Measurements from ENCODE around the gene RTN4RL2.

The RTN4RL2 gene

GRCh38 chr11:57460022-57460757 is at the start of gene RTN4RL2:
Gene RTN4RL2 (plus strand): TSS chr11:57460528. CDS start chr11:57460866, 338 bp downstream.
- DNase-seq (ENCODE audit: low read depth in 1 of 2, low spot score in 1 of 2), result no peak

GRCh38 chr11:57413681-57414080 is 46.6 kb upstream of the RTN4RL2 start:
- no peak for DNase-seq (ENCODE audit: low read depth in 1 of 2, low spot score in 1 of 2)

GRCh38 chr11:57414612-57415212 is 45.6 kb upstream of the RTN4RL2 start:
- no peak for DNase-seq (ENCODE audit: low read depth in 1 of 2, low spot score in 1 of 2)

GRCh38 chr11:57416436-57416835 is 43.9 kb upstream of the RTN4RL2 start:
- no peak for DNase-seq (ENCODE audit: low read depth in 1 of 2, low spot score in 1 of 2)

GRCh38 chr11:57417056-57417455 is 43.3 kb upstream of the RTN4RL2 start:
- DNase-seq (ENCODE audit: low read depth in 1 of 2, low spot score in 1 of 2), result no peak

- no peak for DNase-seq (ENCODE audit: low read depth in 1 of 2, low spot score in 1 of 2)
Measured at GRCh38 chr11:57418131-57418530, 42.2 kb upstream of the RTN4RL2 start.

GRCh38 chr11:57419146-57419545 is 41.2 kb upstream of the RTN4RL2 start:
- DNase-seq (ENCODE audit: low read depth in 1 of 2, low spot score in 1 of 2), result no peak

GRCh38 chr11:57421066-57421465 is 39.3 kb upstream of the RTN4RL2 start:
- DNase-seq (ENCODE audit: low read depth in 1 of 2, low spot score in 1 of 2), result no peak

- DNase-seq (ENCODE audit: low read depth in 1 of 2, low spot score in 1 of 2), result no peak
Measured at GRCh38 chr11:57421805-57422204, 38.5 kb upstream of the RTN4RL2 start.

GRCh38 chr11:57422669-57423068 is 37.7 kb upstream of the RTN4RL2 start:
- no peak for DNase-seq (ENCODE audit: low read depth in 1 of 2, low spot score in 1 of 2)

GRCh38 chr11:57424137-57424791 is 36.1 kb upstream of the RTN4RL2 start:
- no peak for DNase-seq (ENCODE audit: low read depth in 1 of 2, low spot score in 1 of 2)

GRCh38 chr11:57424792-57425564 is 35.4 kb upstream of the RTN4RL2 start:
- peak; percentile 69 to 90 for DNase-seq (ENCODE audit: low read depth in 1 of 2, low spot score in 1 of 2)

- DNase-seq (ENCODE audit: low read depth in 1 of 2, low spot score in 1 of 2), result no peak
Measured at GRCh38 chr11:57425565-57426438, 34.5 kb upstream of the RTN4RL2 start.

GRCh38 chr11:57426439-57426928 is 33.8 kb upstream of the RTN4RL2 start:
- DNase-seq (ENCODE audit: low read depth in 1 of 2, low spot score in 1 of 2), result no peak

GRCh38 chr11:57426929-57427726 is 33.2 kb upstream of the RTN4RL2 start, which contains the start of gene SLC43A3:
Gene SLC43A3 (minus strand): TSS chr11:57427121. CDS start chr11:57426172, 949 bp downstream.
- DNase-seq (ENCODE audit: low read depth in 1 of 2, low spot score in 1 of 2), result peak; percentile 60 to 76

- DNase-seq (ENCODE audit: low read depth in 1 of 2, low spot score in 1 of 2), result no peak
Measured at GRCh38 chr11:57427727-57428082, 32.6 kb upstream of the RTN4RL2 start.

- DNase-seq (ENCODE audit: low read depth in 1 of 2, low spot score in 1 of 2), result no peak
Measured at GRCh38 chr11:57428643-57429042, 31.7 kb upstream of the RTN4RL2 start.

- no peak for DNase-seq (ENCODE audit: low read depth in 1 of 2, low spot score in 1 of 2)
Measured at GRCh38 chr11:57429946-57430345, 30.4 kb upstream of the RTN4RL2 start.

GRCh38 chr11:57430952-57431351 is 29.4 kb upstream of the RTN4RL2 start:
- DNase-seq (ENCODE audit: low read depth in 1 of 2, low spot score in 1 of 2), result no peak
